GM19467 (cell line): ENCODE results near the gene ZMAT3.

Source experiments
- ATAC-seq: cut with Tn5 transposase; IDR thresholded peaks from one replicate; pipeline ENCODE4 v1.9.1; 2021; ENCODE audit warnings: mild to moderate bottlenecking, moderate library complexity; ENCODE audit not compliant: unreplicated experiment

The ZMAT3 gene

GRCh38 chr3:179027326-179027900 is 44.2 kb downstream of the ZMAT3 start:
- no peak for ATAC-seq

DNA sequence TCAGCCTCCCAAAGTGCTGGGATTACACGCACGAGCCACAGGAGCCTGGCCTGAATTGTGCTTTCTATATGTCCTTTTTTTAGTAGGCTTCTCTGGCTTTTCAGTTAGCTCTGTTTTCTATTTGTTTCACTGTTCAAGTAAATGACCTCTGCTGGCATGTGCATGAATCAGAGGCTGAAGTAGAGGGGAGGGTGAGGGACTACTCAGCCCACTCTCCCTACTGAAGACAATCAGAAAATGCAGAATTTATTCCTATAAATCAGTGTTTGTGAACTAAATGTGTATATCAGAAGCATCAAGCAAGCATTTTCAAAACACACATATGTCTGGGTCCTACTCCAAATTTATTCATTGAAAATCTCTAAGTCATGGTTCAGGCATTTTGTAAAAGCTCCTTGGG is 45.0 kb downstream of the ZMAT3 start:
- no peak for ATAC-seq

- no peak for ATAC-seq
Observed at GRCh38 chr3:179021119-179021903, 50.3 kb downstream of the ZMAT3 start.

- no peak for ATAC-seq
Observed at GRCh38 chr3:179020112-179020511, 51.5 kb downstream of the ZMAT3 start.

GRCh38 chr3:179018808-179019207 is 52.8 kb downstream of the ZMAT3 start:
- no peak for ATAC-seq

DNA sequence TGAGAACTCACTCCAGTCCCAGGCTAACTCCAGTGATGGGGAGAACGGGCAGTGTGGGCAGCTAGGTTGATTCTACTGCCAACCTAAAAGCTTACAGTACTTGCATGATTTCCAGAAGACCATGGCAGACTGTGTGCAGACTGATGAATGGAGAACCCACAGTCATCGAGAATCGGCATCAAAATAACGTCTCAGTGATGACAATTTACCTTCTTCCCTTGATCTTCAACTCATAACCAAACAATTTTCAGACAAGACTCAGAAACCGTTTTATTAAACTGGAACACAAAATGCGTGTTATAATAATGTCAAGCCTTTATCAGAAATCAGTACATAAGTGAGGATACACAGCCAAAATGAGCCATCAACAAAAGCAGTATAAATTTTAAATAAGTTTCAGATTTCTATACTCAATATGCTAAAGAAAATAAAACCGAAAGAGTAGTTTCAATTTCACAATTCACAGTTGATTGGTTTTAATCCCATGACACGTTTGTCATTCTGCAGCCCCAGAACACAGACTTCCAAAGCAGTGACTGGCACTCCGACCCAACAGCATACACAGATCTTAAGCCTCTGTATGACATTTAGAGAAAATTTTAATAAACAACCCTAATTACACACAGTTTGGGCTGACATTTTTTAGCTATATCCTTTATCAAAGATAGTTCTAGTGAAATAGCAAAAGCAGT is 54.5 kb downstream of the ZMAT3 start:
- ATAC-seq, result peak; percentile 61

GRCh38 chr3:179015551-179016020 is 56.0 kb downstream of the ZMAT3 start:
- ATAC-seq, result peak; percentile 76

DNA sequence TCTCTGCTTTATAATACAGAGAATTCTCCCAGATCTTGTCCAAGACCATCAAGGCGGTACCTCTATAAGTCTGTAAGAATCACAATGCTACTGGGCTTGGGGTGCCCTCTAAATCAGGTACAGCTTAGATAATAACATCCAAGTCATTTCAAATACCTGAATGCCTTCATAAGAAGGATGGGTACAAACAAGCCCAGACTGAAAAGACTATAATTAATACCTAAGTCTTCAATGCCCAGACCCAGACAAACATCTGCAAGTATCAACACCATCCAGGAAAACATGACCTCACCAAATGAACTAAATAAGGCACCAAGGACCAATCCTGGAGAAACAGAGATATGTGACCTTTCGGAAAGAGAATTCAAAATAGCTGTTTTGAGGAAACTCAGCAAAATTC is 65.9 kb downstream of the ZMAT3 start:
- no peak for ATAC-seq

DNA sequence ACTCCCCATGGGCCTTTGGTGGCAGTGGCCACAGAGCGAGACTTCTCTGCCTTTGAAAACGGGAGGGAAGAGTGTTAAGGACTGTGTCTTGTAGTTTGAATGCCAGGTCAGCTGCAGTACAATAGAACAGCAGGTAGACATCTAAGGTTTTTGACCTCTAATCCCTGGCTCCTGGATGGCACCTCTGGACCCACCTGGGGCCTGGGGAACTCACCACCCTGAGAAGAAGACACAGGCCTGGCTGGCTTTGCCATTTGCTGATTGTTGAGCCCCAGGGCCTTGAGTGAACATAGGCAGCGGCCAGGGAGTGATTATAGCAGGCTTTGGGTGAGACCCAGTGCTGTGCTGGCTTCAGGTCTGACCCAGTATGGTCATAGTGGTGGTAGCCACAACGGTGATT is 66.4 kb downstream of the ZMAT3 start:
- ATAC-seq, result no peak

- no peak for ATAC-seq
Observed at GRCh38 chr3:179000659-179001058, 71.0 kb downstream of the ZMAT3 start.

DNA sequence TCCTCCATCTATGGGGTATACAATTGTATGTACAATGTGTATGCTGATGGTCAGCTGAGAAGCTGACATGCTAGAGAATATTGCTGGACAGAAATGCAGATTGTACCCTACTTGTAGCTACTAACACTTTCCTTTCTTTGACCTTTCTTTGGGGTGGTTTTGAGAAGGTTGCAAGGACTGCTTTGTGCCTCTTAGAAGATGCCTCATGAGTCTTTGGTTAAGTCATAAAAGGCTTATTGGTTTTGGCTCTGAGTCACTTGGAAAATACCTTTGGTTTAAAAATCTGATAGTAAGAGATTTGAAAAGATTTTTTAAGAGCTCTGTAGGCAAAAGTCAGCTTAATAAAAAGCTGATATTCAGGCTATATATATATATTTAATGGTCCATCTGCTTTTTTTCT is 71.5 kb downstream of the ZMAT3 start:
- no peak for ATAC-seq

DNA sequence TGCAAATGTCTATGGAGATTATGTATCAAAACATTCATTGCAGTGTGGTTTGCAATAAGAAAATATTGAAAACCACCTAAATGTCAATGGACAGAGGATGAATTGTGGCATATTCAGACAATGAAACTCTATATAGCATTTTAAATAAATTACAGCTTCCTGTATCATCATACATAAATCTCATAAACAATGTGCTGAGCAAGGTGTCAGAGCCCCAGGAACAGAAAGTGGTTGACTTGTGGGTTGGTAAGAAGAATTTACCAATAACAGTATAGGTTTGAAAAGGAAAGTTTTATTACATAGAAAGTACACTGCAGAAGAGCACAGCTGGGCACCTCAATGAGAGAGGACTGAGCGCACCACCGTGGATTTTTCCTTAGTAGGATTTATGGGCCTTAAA is 75.2 kb downstream of the ZMAT3 start:
- no peak for ATAC-seq

- no peak for ATAC-seq
Observed at GRCh38 chr3:178990293-178990692, 81.3 kb downstream of the ZMAT3 start.

GRCh38 chr3:178989821-178990220 is 81.8 kb downstream of the ZMAT3 start:
- no peak for ATAC-seq

DNA sequence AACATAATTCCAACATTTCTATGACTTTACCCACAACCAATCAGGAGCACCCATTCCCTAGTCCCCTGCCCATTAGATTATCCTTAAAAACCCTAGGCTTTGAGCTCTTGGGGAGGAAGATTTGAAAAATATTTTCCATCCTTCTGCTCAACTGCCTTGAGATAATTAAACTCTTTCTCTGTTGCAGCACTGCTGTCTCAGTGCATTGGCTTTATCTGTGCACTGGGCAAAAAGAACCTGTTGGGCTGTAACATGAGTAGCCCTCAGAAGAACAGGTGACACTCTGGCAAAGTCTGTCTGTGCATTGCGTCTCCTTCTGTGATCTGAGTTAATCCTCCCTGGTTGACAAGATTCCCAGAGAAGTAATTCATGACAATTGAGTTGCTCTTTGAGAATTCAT is 83.9 kb downstream of the ZMAT3 start:
- no peak for ATAC-seq

DNA sequence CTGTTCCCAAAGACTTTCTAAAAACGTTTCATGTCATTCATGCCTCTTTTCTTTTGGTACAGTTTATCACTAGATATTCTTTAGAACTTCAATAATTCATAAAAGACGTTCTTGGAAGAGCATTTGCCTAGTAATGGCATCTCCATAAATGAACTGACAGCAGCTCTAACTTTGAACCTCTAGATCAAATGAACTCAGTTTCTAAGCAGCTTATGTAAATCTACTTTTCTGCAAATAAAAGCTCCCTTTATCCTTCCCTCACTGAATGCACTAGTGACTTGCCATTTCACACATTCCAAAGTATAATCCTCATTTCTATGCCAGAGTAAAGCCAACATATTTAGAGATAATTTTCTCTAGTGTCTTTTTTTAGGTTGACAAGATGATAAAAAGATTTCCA is 85.2 kb downstream of the ZMAT3 start:
- no peak for ATAC-seq

GRCh38 chr3:178982137-178982536 is 89.5 kb downstream of the ZMAT3 start:
- peak; percentile 66 for ATAC-seq

DNA sequence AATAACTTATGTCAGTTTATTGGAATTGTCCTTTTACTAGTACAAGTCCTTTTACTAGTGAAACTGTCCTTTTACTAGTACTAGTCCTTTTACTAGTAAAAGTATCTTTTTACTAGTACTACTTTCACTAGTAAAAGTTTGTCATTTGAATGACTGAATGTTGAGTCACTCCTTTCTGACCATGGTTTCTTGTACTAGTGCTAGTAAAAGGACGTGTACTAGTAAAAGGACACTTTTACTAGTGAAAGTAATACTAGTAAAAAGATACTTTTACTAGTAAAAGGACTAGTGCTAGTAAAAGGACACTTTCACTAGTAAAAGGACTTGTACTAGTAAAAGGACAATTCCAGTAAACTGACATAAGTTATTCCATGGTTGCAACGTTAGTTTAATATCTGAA is 96.3 kb downstream of the ZMAT3 start:
- no peak for ATAC-seq

- no peak for ATAC-seq
Observed at GRCh38 chr3:178971614-178972013, 100.0 kb downstream of the ZMAT3 start.

DNA sequence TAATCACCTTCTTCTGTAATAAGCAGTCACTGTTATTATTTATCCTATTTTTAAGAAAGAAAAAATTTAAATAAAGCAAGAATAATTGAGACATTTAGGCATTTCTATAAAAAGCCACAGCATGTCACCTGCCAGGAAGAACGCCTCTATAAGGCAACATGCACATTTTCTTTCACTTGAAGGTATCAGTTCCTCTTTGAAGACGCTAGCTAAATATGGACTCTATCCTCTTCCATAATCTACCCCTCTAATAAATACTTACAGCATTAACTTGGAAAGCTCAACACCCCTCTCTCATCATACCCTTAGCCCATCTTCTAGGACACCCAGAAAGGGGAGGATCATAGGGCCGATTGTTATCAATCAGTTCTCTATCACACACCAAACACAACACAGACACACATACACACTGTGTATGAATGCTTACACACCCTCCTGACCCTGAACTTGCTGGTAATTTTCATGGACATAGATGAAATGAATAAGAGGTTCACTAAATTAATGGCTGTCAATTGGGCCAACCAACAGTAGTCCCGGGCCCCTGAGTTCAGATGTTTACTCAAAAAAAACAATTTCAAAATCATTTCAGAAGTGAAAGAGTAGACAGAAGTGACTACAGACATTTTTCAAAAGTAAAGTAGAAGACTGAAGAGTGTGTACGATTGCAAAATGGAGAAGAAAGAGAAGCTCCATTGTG is 102.5 kb downstream of the ZMAT3 start:
- ATAC-seq, result peak; percentile 82
